CD4-positive, alpha-beta T cell treated with Interleukin-4 for 4 hours (primary cell): ENCODE data around the gene TMEM44.
"Not testable (repeated sequence)": the region's sequence is repeated elsewhere in the genome, so short reads cannot be mapped to it uniquely, and the experiment has no call there.

ENCODE experiments used
- DNase-seq: peaks from one replicate; pipeline ENCODE4 v3.0.0-alpha.2; 2020

Gene TMEM44

GRCh38 chr3:194607592-194608389, 25.4 kb downstream of the TMEM44 start:
- no peak for DNase-seq

GRCh38 chr3:194606941-194607340, 26.3 kb downstream of the TMEM44 start:
- no peak for DNase-seq

GRCh38 chr3:194606163-194606562, 27.1 kb downstream of the TMEM44 start:
- DNase-seq, result no peak

- not testable (repeated sequence) for DNase-seq
Observed at GRCh38 chr3:194605314-194605713, 27.9 kb downstream of the TMEM44 start.

GRCh38 chr3:194604837-194605236, 28.4 kb downstream of the TMEM44 start:
- no peak for DNase-seq

- no peak for DNase-seq
Observed at GRCh38 chr3:194604126-194604525, 29.1 kb downstream of the TMEM44 start.

- no peak for DNase-seq
Observed at GRCh38 chr3:194602669-194603171, 30.5 kb downstream of the TMEM44 start.

GRCh38 chr3:194598771-194599557, 34.3 kb downstream of the TMEM44 start:
- DNase-seq, result no peak

- DNase-seq, result no peak
Observed at GRCh38 chr3:194596906-194597305, 36.3 kb downstream of the TMEM44 start.

- no peak for DNase-seq
Observed at GRCh38 chr3:194592798-194593752, 40.1 kb downstream of the TMEM44 start.

GRCh38 chr3:194588741-194589140, 44.5 kb downstream of the TMEM44 start:
- no peak for DNase-seq

- DNase-seq, result no peak
Observed at GRCh38 chr3:194588236-194588635, 45.0 kb downstream of the TMEM44 start.

- no peak for DNase-seq
Observed at GRCh38 chr3:194587438-194587931, 45.7 kb downstream of the TMEM44 start.

- no peak for DNase-seq
Observed at GRCh38 chr3:194586836-194587235, 46.4 kb downstream of the TMEM44 start.

GRCh38 chr3:194585880-194586281, 47.3 kb downstream of the TMEM44 start:
- DNase-seq, result no peak

- no peak for DNase-seq
Observed at GRCh38 chr3:194584866-194585265, 48.4 kb downstream of the TMEM44 start.

- no peak for DNase-seq
Observed at GRCh38 chr3:194584320-194584776, 48.9 kb downstream of the TMEM44 start.

- no peak for DNase-seq
Observed at GRCh38 chr3:194582196-194582905, 50.9 kb downstream of the TMEM44 start.

- DNase-seq, result no peak
Observed at GRCh38 chr3:194579091-194579606, 54.1 kb downstream of the TMEM44 start.

- peak; percentile 13 for DNase-seq
Observed at GRCh38 chr3:194577986-194578905, 55.0 kb downstream of the TMEM44 start.
